ENCODE measurements around the gene TSHZ1.

The TSHZ1 gene

GRCh38 chr18:75247611-75248421 is 37.2 kb downstream of the TSHZ1 start:
- no peak for DNase-seq (ENCODE audit: low read depth in 2 of 2, low spot score in 1 of 2)

GRCh38 chr18:75248426-75249174 is 38.0 kb downstream of the TSHZ1 start:
- DNase-seq (ENCODE audit: low read depth in 2 of 2, low spot score in 1 of 2) = no peak

GRCh38 chr18:75249175-75249518 is 38.5 kb downstream of the TSHZ1 start:
- DNase-seq (ENCODE audit: low read depth in 2 of 2, low spot score in 1 of 2) = no peak

GRCh38 chr18:75249672-75250470 is 39.3 kb downstream of the TSHZ1 start:
- no peak for DNase-seq (ENCODE audit: low read depth in 2 of 2, low spot score in 1 of 2)

- DNase-seq (ENCODE audit: low read depth in 2 of 2, low spot score in 1 of 2) = no peak
Observed at GRCh38 chr18:75250471-75250821, 39.8 kb downstream of the TSHZ1 start.

- no peak for DNase-seq (ENCODE audit: low read depth in 2 of 2, low spot score in 1 of 2)
Observed at GRCh38 chr18:75251466-75251865, 40.9 kb downstream of the TSHZ1 start.

GRCh38 chr18:75252136-75252535 is 41.5 kb downstream of the TSHZ1 start:
- no peak for DNase-seq (ENCODE audit: low read depth in 2 of 2, low spot score in 1 of 2)

- DNase-seq (ENCODE audit: low read depth in 2 of 2, low spot score in 1 of 2) = no peak
Observed at GRCh38 chr18:75253043-75253442, 42.4 kb downstream of the TSHZ1 start.

GRCh38 chr18:75253784-75254183 is 43.2 kb downstream of the TSHZ1 start:
- no peak for DNase-seq (ENCODE audit: low read depth in 2 of 2, low spot score in 1 of 2)

- no peak for DNase-seq (ENCODE audit: low read depth in 2 of 2, low spot score in 1 of 2)
Observed at GRCh38 chr18:75255094-75255493, 44.5 kb downstream of the TSHZ1 start.

GRCh38 chr18:75256376-75256775 is 45.8 kb downstream of the TSHZ1 start:
- DNase-seq (ENCODE audit: low read depth in 2 of 2, low spot score in 1 of 2) = no peak

- DNase-seq (ENCODE audit: low read depth in 2 of 2, low spot score in 1 of 2) = no peak
Observed at GRCh38 chr18:75257605-75258004, 47.0 kb downstream of the TSHZ1 start.

GRCh38 chr18:75261430-75262223 is 51.0 kb downstream of the TSHZ1 start:
- DNase-seq (ENCODE audit: low read depth in 2 of 2, low spot score in 1 of 2) = no peak

- DNase-seq (ENCODE audit: low read depth in 2 of 2, low spot score in 1 of 2) = no peak
Observed at GRCh38 chr18:75262511-75262910, 51.9 kb downstream of the TSHZ1 start.

- DNase-seq (ENCODE audit: low read depth in 2 of 2, low spot score in 1 of 2) = no peak
Observed at GRCh38 chr18:75264195-75264594, 53.6 kb downstream of the TSHZ1 start.

- DNase-seq (ENCODE audit: low read depth in 2 of 2, low spot score in 1 of 2) = no peak
Observed at GRCh38 chr18:75264926-75265597, 54.5 kb downstream of the TSHZ1 start.

GRCh38 chr18:75265872-75266271 is 55.3 kb downstream of the TSHZ1 start:
- no peak for DNase-seq (ENCODE audit: low read depth in 2 of 2, low spot score in 1 of 2)

- no peak for DNase-seq (ENCODE audit: low read depth in 2 of 2, low spot score in 1 of 2)
Observed at GRCh38 chr18:75267643-75268363, 57.2 kb downstream of the TSHZ1 start.

- no peak for DNase-seq (ENCODE audit: low read depth in 2 of 2, low spot score in 1 of 2)
Observed at GRCh38 chr18:75268364-75268646, 57.7 kb downstream of the TSHZ1 start.

- no peak for DNase-seq (ENCODE audit: low read depth in 2 of 2, low spot score in 1 of 2)
Observed at GRCh38 chr18:75269124-75269680, 58.6 kb downstream of the TSHZ1 start.
